Common myeloid progenitor, CD34-positive (primary cell): Measurements from ENCODE around the gene TWSG1.
"Not testable (repeated sequence)": the region's sequence is repeated elsewhere in the genome, so short reads cannot be mapped to it uniquely, and the experiment has no call there.

ENCODE experiments used
- CTCF ChIA-PET: fragments of 350-600 bp; sonication (Branson Sonifier 250); formaldehyde crosslinking; loops from one replicate; lab custom pipeline; 2021; ENCODE audit warnings: antibody characterized with exemption; lab: Charles Lee
- POLR2A ChIA-PET: fragments of 350-600 bp; sonication (Branson Sonifier 250); formaldehyde crosslinking; loops from one replicate; lab custom pipeline; 2021; ENCODE audit warnings: antibody characterized with exemption; lab: Charles Lee
- DNase-seq, 3 donors: peaks; one replicate each; pipeline versions ENCODE4 v3.0.0 to v3.0.0-alpha.2; 2013
- H3K27ac ChIP-seq, 2 experiments: 1 replicate in 1 of 2; 2 replicates in 1 of 2; pipeline ENCODE4 v1.7.0; 2013; ENCODE audit warnings: inconsistent platforms in 2 of 2, low read length in 2 of 2, mild to moderate bottlenecking in 2 of 2, low read depth in 1 of 2, moderate library complexity in 1 of 2; ENCODE audit not compliant: severe bottlenecking in 2 of 2, insufficient read depth in 1 of 2, poor library complexity in 1 of 2
- H3K27me3 ChIP-seq, 5 experiments: replicated peaks in 2 of 5; 1 replicate in 3 of 5; 2 replicates in 2 of 5; pipeline versions ENCODE4 v1.6.1 to v1.7.0; 2013; ENCODE audit warnings: low read length in 4 of 5, mild to moderate bottlenecking in 2 of 5, moderate library complexity in 2 of 5, inconsistent platforms in 1 of 5; ENCODE audit not compliant: insufficient read depth in 5 of 5, control insufficient read depth in 4 of 5
- H3K36me3 ChIP-seq, 4 experiments: 1 replicate in 2 of 4; 2 replicates in 2 of 4; pipeline versions ENCODE4 v1.6.1 to v1.7.0; 2013; ENCODE audit warnings: low read length in 3 of 4, control low read depth in 1 of 4, mild to moderate bottlenecking in 1 of 4; ENCODE audit not compliant: control insufficient read depth in 4 of 4, insufficient read depth in 4 of 4
- H3K4me1 ChIP-seq, 4 experiments: 1 replicate in 3 of 4; 2 replicates in 1 of 4; pipeline versions ENCODE4 v1.6.1 to v1.7.1; 2013; ENCODE audit warnings: low read length in 3 of 4, mild to moderate bottlenecking in 3 of 4, control low read depth in 1 of 4, inconsistent platforms in 1 of 4, moderate library complexity in 1 of 4; ENCODE audit not compliant: control insufficient read depth in 4 of 4, insufficient read depth in 4 of 4; ENCODE audit errors: control extremely low read depth in 1 of 4
- H3K4me3 ChIP-seq, 7 experiments: 1 replicate in 4 of 7; 2 replicates in 3 of 7; pipeline versions ENCODE4 v1.5.1 to v1.7.0; 2013; ENCODE audit warnings: mild to moderate bottlenecking in 7 of 7, low read length in 6 of 7, moderate library complexity in 6 of 7, inconsistent platforms in 2 of 7, low read depth in 2 of 7, control low read depth in 1 of 7; ENCODE audit not compliant: insufficient read depth in 4 of 7, control insufficient read depth in 1 of 7; ENCODE audit errors: extremely low read depth in 1 of 7
- H3K9me3 ChIP-seq, 5 experiments: 1 replicate in 4 of 5; 2 replicates in 1 of 5; pipeline versions ENCODE4 v1.6.1 to v1.7.1; 2013; ENCODE audit warnings: low read length in 4 of 5, mild to moderate bottlenecking in 2 of 5, inconsistent platforms in 1 of 5, low read depth in 1 of 5, moderate library complexity in 1 of 5; ENCODE audit not compliant: control insufficient read depth in 4 of 5, insufficient read depth in 2 of 5; ENCODE audit errors: control extremely low read depth in 1 of 5
- WGBS: methylation state at CpG from one replicate; pipeline ENCODE4 v1.1.5; 2013; ENCODE audit not compliant: insufficient coverage; 5-methylcytosine and 5-hydroxymethylcytosine counted together

The TWSG1 gene

DNA sequence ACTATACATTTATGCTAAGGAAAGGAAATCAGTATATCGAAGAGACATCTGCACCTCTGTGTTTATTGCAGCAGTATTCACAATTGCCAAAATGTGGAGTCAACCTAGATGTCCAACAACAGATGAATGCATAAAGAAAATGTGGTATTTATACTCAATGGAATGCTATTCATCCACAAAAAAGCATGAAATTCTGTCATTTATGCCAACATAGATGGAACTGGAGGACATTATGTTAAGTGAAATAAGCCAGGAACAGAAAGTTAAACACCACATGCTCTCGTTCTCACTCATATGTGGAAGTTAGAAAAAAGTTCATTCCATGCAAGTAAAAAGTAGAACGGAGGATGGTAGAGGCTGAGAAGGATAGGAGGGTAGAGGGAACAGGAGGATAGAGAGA is 59.5 kb downstream of the TWSG1 start:
- H3K9me3 ChIP-seq: peaks cover 8 to 29% (median 15%) of the 10 kb centered on the region in 5 experiments
- POLR2A ChIA-PET: no interaction called here
- no peak overlapping the region for H3K27ac ChIP-seq
- 100% methylated on average over 1 of the region's 3 CpGs for WGBS
- peaks cover 9 to 40% (median 25%) of the 10 kb centered on the region in 4 experiments for H3K36me3 ChIP-seq
- no peak overlapping the region for H3K4me3 ChIP-seq
- H3K27me3 ChIP-seq: no peaks in the 10 kb centered on the region
- no peak for DNase-seq
- no peaks in the 10 kb centered on the region for H3K4me1 ChIP-seq
- CTCF ChIA-PET: no interaction called here

DNA sequence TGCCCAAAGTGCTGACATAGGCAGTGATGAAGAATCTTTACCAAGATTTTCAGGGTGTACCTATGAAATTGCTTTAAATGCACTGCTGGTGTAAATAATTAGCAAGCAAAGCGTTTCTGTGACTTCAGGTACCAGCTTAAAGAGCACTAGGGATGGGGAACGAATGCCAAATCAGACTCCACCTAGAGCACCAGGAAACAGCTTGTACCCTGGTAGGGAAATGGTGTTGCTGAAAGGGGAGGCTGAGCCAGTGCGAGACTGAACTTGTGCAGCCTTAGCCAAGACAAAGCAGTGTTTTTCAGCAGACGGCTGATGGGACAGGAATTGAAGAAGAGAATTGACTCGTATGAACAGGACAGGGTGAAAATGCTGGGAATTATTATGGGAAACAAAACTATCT is 65.6 kb downstream of the TWSG1 start:
- Histone ChIP-seq H3K9me3 (no peaks in the 10 kb centered on the region), H3K27ac (no peak overlapping the region), H3K4me1 (peaks cover 4 to 20% (median 14%) of the 10 kb centered on the region in 4 experiments), H3K27me3 (no peaks in the 10 kb centered on the region), H3K36me3 (peaks cover 2 to 14% (median 11%) of the 10 kb centered on the region in 4 experiments), H3K4me3 (no peak overlapping the region)
- POLR2A ChIA-PET: no interaction called here
- no peak for DNase-seq
- CTCF ChIA-PET: no interaction called here
- WGBS: 74% methylated on average over 4 of the region's 5 CpGs

DNA sequence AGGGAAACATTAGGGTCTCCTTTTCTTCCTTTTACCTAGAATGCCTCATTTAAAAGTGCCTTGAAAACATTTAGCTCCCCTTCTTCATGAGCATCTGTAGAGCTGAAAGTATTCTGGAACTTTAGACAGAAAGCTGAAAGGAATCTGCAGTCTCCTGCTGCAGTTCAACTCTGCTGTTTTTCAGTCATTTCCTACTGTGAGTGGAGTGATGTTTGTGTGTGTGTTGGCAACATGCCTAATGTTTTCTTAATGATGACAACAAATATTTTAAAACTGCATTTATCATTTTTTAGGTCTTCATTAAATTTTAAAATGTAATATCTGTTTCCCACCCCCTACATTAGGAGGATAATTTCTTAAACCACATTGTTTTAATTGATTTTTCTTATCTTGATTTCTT is 66.6 kb downstream of the TWSG1 start:
- H3K4me3 ChIP-seq: no peak overlapping the region
- H3K36me3 ChIP-seq: peaks cover 2 to 13% (median 7%) of the 10 kb centered on the region in 4 experiments
- no peaks in the 10 kb centered on the region for H3K9me3 ChIP-seq
- CTCF ChIA-PET: no interaction called here
- no peak overlapping the region for H3K27ac ChIP-seq
- no peak for DNase-seq
- no peaks in the 10 kb centered on the region for H3K27me3 ChIP-seq
- H3K4me1 ChIP-seq: peaks cover 4 to 21% (median 18%) of the 10 kb centered on the region in 4 experiments
- POLR2A ChIA-PET: no interaction called here

DNA sequence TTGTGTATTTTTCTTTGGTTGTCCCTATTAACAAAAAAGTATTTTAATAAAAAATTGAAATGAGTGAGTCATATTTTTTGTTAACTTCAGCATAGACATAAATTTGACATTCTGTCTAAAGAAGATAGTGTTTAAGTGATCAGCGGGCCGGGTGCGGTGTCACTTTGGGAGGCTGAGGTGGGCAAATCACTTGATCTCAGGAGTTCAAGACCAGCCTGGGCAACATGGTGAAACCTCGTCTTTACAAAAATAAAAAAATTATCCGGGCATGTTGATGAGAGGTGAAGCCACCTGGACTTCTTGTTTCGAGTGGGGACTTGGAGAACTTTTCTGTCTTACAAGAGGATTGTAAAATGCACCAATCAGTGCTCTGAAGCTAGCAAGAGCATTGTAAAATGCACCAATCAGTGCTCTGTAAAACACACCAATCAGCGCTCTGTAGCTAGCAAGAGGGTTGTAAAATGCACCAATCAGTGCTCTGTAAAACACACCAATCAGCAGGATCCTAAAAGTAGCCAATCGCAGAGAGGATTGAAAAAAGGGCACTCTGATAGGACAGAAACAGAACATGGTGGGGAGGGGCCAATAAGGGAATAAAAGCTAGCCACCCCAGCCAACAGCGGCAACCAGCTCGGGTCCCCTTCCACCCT is 67.9 kb downstream of the TWSG1 start:
- POLR2A ChIA-PET, H3K36me3 ChIP-seq, H3K27ac ChIP-seq, H3K4me3 ChIP-seq, H3K9me3 ChIP-seq, H3K27me3 ChIP-seq, DNase-seq: not testable (repeated sequence)
- CTCF ChIA-PET: interaction anchor here (1.8 kb wide), 1 partner anchor 10 kb away, joined by 8 read pairs; no protein-coding TSS in a partner anchor
- H3K4me1 ChIP-seq: peaks cover 4 to 21% (median 18%) of the 10 kb centered on the region in 4 experiments
- WGBS: 96% methylated on average over 9 of the region's 10 CpGs

DNA sequence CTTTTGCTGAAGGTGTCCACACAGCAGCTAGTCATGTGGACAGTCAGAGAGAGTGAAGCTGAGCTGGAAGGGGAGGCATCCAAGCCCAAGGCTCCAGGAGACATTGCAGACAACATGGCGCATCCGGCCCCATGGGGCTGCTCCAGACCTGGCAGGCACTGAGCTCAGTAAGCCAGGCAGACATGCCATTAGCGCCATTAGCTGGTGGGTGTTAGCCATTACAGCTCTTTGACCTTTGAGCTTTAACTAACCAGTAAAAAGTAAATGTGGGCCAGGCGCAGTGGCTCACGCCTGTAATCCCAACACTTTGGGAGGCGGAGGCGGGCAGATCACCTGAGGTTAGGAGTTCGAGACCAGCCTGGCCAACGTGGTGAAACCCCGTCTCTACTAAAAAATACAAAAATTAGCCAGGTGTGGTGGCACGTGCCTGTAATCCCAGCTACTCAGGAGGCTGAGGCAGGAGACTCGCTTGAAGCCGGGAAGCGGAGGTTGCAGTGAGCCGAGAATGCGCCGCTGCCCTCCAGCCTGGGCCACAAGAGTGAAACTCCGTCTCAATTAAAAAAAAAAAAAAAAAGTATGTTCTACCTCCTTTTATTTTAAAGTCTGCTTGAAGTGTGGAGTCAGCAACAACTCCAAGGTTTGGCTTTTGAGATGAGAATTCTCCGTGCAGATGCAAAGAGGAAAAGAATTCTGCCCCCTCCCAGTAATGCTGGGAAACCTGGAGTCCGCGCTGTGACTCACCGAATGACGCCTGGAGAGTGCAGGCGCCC is 69.4 kb downstream of the TWSG1 start:
- no peaks in the 10 kb centered on the region for H3K27me3 ChIP-seq
- peaks cover 4 to 21% (median 18%) of the 10 kb centered on the region in 4 experiments for H3K4me1 ChIP-seq
- H3K36me3 ChIP-seq: peaks cover 0 to 3% (median 1%) of the 10 kb centered on the region in 4 experiments
- H3K4me3 ChIP-seq: peak overlapping the region; percentile 4 to 74 (median 28)
- no peaks in the 10 kb centered on the region for H3K9me3 ChIP-seq
- ChIA-PET CTCF (interaction anchor here (0.8 to 1.8 kb wide), 6 partner anchors 11 to 113 kb away, joined by 3 to 8 read pairs (median 4); no protein-coding TSS in a partner anchor), POLR2A (no interaction called here)
- H3K27ac ChIP-seq: peak overlapping the region; percentile 89
- WGBS: 54% methylated on average over 20 of the region's 24 CpGs
- peak; percentile 16 to 67 (median 55) for DNase-seq

DNA sequence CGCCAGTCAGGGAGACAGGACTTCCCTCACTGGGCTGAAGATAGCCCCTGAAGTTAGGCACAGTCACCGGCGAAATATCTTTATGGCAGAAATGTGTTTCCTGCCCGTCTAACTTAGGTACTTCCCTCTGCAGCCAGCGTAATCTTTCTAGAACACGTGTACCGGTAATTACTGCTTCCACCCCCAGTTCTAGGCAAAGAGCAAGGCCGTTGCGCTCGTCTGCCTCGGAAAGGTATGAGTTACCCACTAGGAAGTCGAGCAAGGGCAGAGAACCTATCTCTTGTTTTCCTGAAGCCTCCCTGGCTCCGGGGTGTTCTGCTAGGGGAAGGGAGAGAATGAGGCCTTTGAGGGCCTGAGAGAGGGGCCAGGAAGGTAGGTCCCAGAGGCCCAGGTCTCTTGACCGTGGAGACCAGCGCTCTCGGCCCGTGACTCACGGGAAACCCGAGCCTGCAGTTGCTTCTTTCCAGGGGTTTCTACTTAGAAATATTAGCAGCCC is 70.0 kb downstream of the TWSG1 start:
- no peaks in the 10 kb centered on the region for H3K9me3 ChIP-seq
- peaks cover 0 to 3% (median 1%) of the 10 kb centered on the region in 4 experiments for H3K36me3 ChIP-seq
- WGBS: 0% methylated on average over 18 of the region's 19 CpGs
- CTCF ChIA-PET: no interaction called here
- peak overlapping the region; percentile 89 for H3K27ac ChIP-seq
- H3K4me1 ChIP-seq: peaks cover 4 to 21% (median 18%) of the 10 kb centered on the region in 4 experiments
- peak overlapping the region; percentile 4 to 74 (median 29) for H3K4me3 ChIP-seq
- POLR2A ChIA-PET: no interaction called here
- peak; percentile 91 to 99 (median 96) for DNase-seq
- no peaks in the 10 kb centered on the region for H3K27me3 ChIP-seq
